ENCODE results near the gene MOB1A. TPM values are rescaled to one million over a fixed set of nuclear protein-coding genes. Genes with fewer than 3 reads are reported as not detected.

MOB1A gene
- total and polyA plus RNA-seq, 2 of the 8 experiments (the other 6 are each of a cell fraction or from before 2014, with no cell fraction given): 21.6 to 91.7 TPM

DNA sequence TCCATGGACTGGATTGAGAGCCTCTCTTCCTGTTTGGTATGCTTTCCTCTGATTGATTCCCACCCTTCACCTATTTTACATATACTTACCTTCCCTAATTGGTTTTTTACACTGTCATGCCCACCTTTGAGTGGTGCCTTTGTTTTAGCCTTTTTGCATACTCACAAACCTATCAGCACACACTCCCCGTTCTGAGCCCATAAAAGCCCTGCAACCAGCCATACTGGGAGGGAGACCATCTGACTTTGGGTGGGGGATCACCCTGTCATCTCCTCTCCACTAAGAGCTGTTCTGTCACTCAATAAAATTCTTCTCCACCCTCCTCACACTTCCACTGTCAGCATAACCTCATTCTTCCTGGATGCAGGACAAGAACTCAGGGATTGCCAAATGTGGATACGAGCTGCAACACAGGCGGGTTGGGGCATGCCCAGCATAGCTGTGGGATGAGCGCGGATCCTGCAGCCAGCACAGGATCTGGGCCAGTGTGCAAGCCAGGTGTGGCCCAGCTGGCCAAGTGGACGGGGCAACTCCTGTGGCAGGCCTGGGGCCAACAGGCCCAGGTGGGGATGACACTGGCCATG lies 9.4 kb upstream of the MOB1A start:
- Histone ChIP-seq H3K4ac (replicated peaks; ENCODE audit: insufficient read length, low read depth, low read length) (peak overlapping the region; percentile 98), H4K5ac (ENCODE audit: insufficient read length, low read depth, low read length) (peak overlapping the region; percentile 89), H2AK5ac (ENCODE audit: low read depth, low read length) (no peak overlapping the region; the same call in 1 of the 2 replicates), H2BK5ac (ENCODE audit: low read depth, low read length) (peak overlapping the region; percentile 78; the same call in 1 of the 2 replicates), H3K23ac (ENCODE audit: insufficient read length) (no peak overlapping the region), H3K79me1 (ENCODE audit: low read depth, low read length) (no peaks in the 10 kb centered on the region), H3K14ac (ENCODE audit: insufficient read length) (peak overlapping the region; percentile 2), H3K4me3 (ENCODE audit: extremely low read depth in 1 of 4, insufficient read depth in 2 of 4, low read depth in 3 of 4, low read length in 4 of 4) (0 out of 8 replicates have a peak overlapping the region, but pooled peaks of 1 of the 4 experiments have one; percentile 5), H3K79me2 (ENCODE audit: control insufficient read depth in 1 of 2, insufficient read depth in 2 of 2, low read length in 2 of 2) (no peaks in the 10 kb centered on the region), H3K4me2 (ENCODE audit: insufficient read depth in 1 of 2, low read depth in 2 of 2, low read length in 2 of 2) (peak overlapping the region; percentile 34 to 42), H2BK12ac (ENCODE audit: low read depth, low read length) (peak overlapping the region; percentile 33; the same call in 1 of the 2 replicates), H2BK120ac (replicated peaks; ENCODE audit: low read depth, low read length) (peak overlapping the region; percentile 95), H2BK15ac (ENCODE audit: low read length) (no peak overlapping the region), H4K91ac (replicated peaks; ENCODE audit: insufficient read length, low read length) (peak overlapping the region; percentile 91), H3K36me3 (ENCODE audit: control insufficient read depth in 2 of 4, insufficient read depth in 4 of 4, low read length in 3 of 4) (no peaks in the 10 kb centered on the region), H3K9ac (replicated peaks in 1 of 4; ENCODE audit: extremely low read depth in 1 of 4, low read depth in 3 of 4, low read length in 3 of 4) (no peak overlapping the region; a peak in 2 of 7 replicates), H3K4me1 (replicated peaks in 1 of 4; ENCODE audit: control insufficient read depth in 3 of 4, insufficient read depth in 4 of 4, low read length in 3 of 4) (peaks cover 2 to 13% (median 3%) of the 10 kb centered on the region in 4 experiments), H3K9me3 (ENCODE audit: insufficient read depth in 2 of 2, low read depth in 1 of 2, low read length in 1 of 2) (no peaks in the 10 kb centered on the region), H4K20me1 (replicated peaks in 1 of 2; ENCODE audit: control insufficient read depth in 1 of 2, insufficient read depth in 2 of 2, low read length in 2 of 2) (no peaks in the 10 kb centered on the region), H3K27ac (ENCODE audit: low read depth, low read length) (peak overlapping the region; percentile 69), H3K23me2 (ENCODE audit: low read depth, low read length) (no peaks in the 10 kb centered on the region), H4K8ac (ENCODE audit: extremely low read depth, insufficient read depth, low read length) (peak overlapping the region; percentile 86), H3K56ac (replicated peaks; ENCODE audit: insufficient read length, low read depth, low read length) (peak overlapping the region; percentile 86), H3K27me3 (replicated peaks in 1 of 4; ENCODE audit: control insufficient read depth in 3 of 4, extremely low read depth in 1 of 4, insufficient read depth in 3 of 4, low read length in 3 of 4) (no peaks in the 10 kb centered on the region), H2AFZ (ENCODE audit: low read length) (peak overlapping the region; percentile 91), H3K18ac (ENCODE audit: extremely low read depth, low read length) (peak overlapping the region; percentile 84), H2BK20ac (ENCODE audit: low read length) (peak overlapping the region; percentile 87)
- POLR2A ChIA-PET (ENCODE audit: partially characterized antibody): interaction anchor here (0.8 to 72.1 kb wide), 4 partner anchors 10 to 68 kb away, joined by 3 to 2699 read pairs (median 1351); partner anchors contain the start of genes BOLA3, MOB1A and MTHFD2
- CTCF ChIA-PET (ENCODE audit: partially characterized antibody): interaction anchor here (0.6 to 1.8 kb wide), 5 partner anchors 8 to 36 kb away, joined by 3 to 5 read pairs (median 4); partner anchors contain the start of genes MOB1A and MTHFD2
- no peak for FAIRE-seq
- 73% methylated on average over 6 of the region's 6 CpGs; no CpG with 5 or more reads in 1 of the 2 experiments for WGBS, 2 experiments (ENCODE audit: extremely low coverage in 1 of 2, insufficient coverage in 1 of 2, insufficient read length in 1 of 2, insufficient replicate concordance in 2 of 2, low coverage in 1 of 2, low lambda C conversion rate in 2 of 2, missing lambda C conversion rate in 1 of 2)
- no peak for TF ChIP-seq NRF1 (IDR thresholded peaks at IDR 0.05; ENCODE audit: low read depth, low read length)
- peak; percentile 39; the same call in 1 of the 2 replicates for TF ChIP-seq TBP (IDR thresholded peaks at IDR 0.05; ENCODE audit: low read depth, low read length)
- no peak for TF ChIP-seq RXRA (IDR thresholded peaks at IDR 0.05; ENCODE audit: insufficient read depth, low read depth, low read length)
- TF ChIP-seq CTBP2 (IDR thresholded peaks at IDR 0.05; ENCODE audit: borderline replicate concordance, insufficient read depth, insufficient read length, low read length): no peak
- TF ChIP-seq, protein P1, sequence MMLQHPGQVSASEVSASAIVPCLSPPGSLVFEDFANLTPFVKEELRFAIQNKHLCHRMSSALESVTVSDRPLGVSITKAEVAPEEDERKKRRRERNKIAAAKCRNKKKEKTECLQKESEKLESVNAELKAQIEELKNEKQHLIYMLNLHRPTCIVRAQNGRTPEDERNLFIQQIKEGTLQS (IDR thresholded peaks at IDR 0.05; ENCODE audit: insufficient read depth, low read depth, low read length): no peak
- no peak for DNase-seq (ENCODE audit: low read depth in 1 of 2, low spot score in 2 of 2)

All from H1 (cell line).